Lower lobe of right lung (tissue), 2 donors: Measurements from ENCODE around the gene BGLAP. TPM values are rescaled to one million over a fixed set of nuclear protein-coding genes. Genes with fewer than 3 reads are reported as not detected.

ENCODE experiments used
- ATAC-seq, 2 donors: fragments of 200-7000 bp; cut with Tn5 transposase; one replicate each; pipeline ENCODE4 v1.9.1; 2020 to 2022; ENCODE audit warnings: mild to moderate bottlenecking in 2 of 2, moderate library complexity in 2 of 2
- DNase-seq: peaks from one replicate; pipeline ENCODE4 v3.0.0-alpha.2; 2020
- H3K27ac ChIP-seq: fragments of 200-600 bp; one replicate; pipeline ENCODE4 v1.8.0; 2022
- H3K27me3 ChIP-seq: fragments of 200-600 bp; one replicate; pipeline ENCODE4 v1.8.0; 2022; ENCODE audit warnings: low read depth
- H3K36me3 ChIP-seq: fragments of 200-600 bp; one replicate; pipeline ENCODE4 v1.8.0; 2022; ENCODE audit warnings: mild to moderate bottlenecking
- H3K4me1 ChIP-seq: fragments of 200-600 bp; one replicate; pipeline ENCODE4 v1.8.0; 2022
- H3K4me3 ChIP-seq: fragments of 200-600 bp; one replicate; pipeline ENCODE4 v1.8.0; 2022; ENCODE audit warnings: mild to moderate bottlenecking
- H3K9me3 ChIP-seq: fragments of 200-600 bp; one replicate; pipeline ENCODE4 v1.8.0; 2022
- CTCF ChIP-seq: fragments of 200-600 bp; IDR thresholded peaks from one replicate; pipeline ENCODE4 v1.8.0; 2022; ENCODE audit warnings: antibody characterized with exemption, mild to moderate bottlenecking
- intact Hi-C: fragments of 100-400 bp; cut with DNase I; formaldehyde crosslinking; loops from one replicate; pipeline ENCODE4 v1.11.0; 2022
- total RNA-seq: library from RNA; stranded (reverse); fragmentation: NEBNext Ultra II Directional; extraction: Animal tissue kit (Norgen Biotek cat#: 25700); gene quantifications from one replicate; pipeline ENCODE4 v1.2.1, GENCODE V29; 2021
- donor health status: DM: no; HTN: yes; CAD: no; lungs with severe emphysema.

Gene BGLAP
- total RNA-seq, 1 donor from 2014 or later = 4.8 TPM

GRCh38 chr1:156244126-156244525 lies 2.1 kb downstream of the BGLAP start:
- Histone ChIP-seq H3K9me3 (no peaks in the 10 kb centered on the region), H3K27ac (no peak overlapping the region), H3K27me3 (peaks cover 11% of the 10 kb centered on the region), H3K4me3 (no peak overlapping the region), H3K4me1 (peaks cover 27% of the 10 kb centered on the region), H3K36me3 (peaks cover 20% of the 10 kb centered on the region)
- no peak for TF ChIP-seq CTCF
- DNase-seq (no peak), ATAC-seq (no peak)
- intact Hi-C loops = no loop called here

- Histone ChIP-seq H3K4me1 (peaks cover 27% of the 10 kb centered on the region), H3K9me3 (no peaks in the 10 kb centered on the region), H3K36me3 (peaks cover 20% of the 10 kb centered on the region), H3K27me3 (peaks cover 11% of the 10 kb centered on the region), H3K4me3 (no peak overlapping the region), H3K27ac (no peak overlapping the region)
- no peak for ATAC-seq
- no peak for DNase-seq
- intact Hi-C loops = no loop called here
- TF ChIP-seq CTCF = no peak
Measured at GRCh38 chr1:156244712-156245111, 2.7 kb downstream of the BGLAP start.

- peaks cover 11% of the 10 kb centered on the region for H3K27me3 ChIP-seq
- intact Hi-C loops = no loop called here
- no peak overlapping the region for H3K27ac ChIP-seq
- peak; percentile 31 to 44 for ATAC-seq
- H3K4me3 ChIP-seq = peak overlapping the region; percentile 48
- peaks cover 27% of the 10 kb centered on the region for H3K4me1 ChIP-seq
- no peak for TF ChIP-seq CTCF
- H3K9me3 ChIP-seq = no peaks in the 10 kb centered on the region
- H3K36me3 ChIP-seq = peaks cover 21% of the 10 kb centered on the region
- peak; percentile 59 for DNase-seq
Measured at GRCh38 chr1:156245451-156246232, 3.7 kb downstream of the BGLAP start.

GRCh38 chr1:156246241-156246780 lies 4.3 kb downstream of the BGLAP start:
- DNase-seq = no peak
- intact Hi-C loops = no loop called here
- ATAC-seq = no peak
- TF ChIP-seq CTCF = no peak
- no peak overlapping the region for H3K27ac ChIP-seq
- H3K9me3 ChIP-seq = no peaks in the 10 kb centered on the region
- peak overlapping the region; percentile 48 for H3K4me3 ChIP-seq
- H3K36me3 ChIP-seq = peaks cover 23% of the 10 kb centered on the region
- peaks cover 11% of the 10 kb centered on the region for H3K27me3 ChIP-seq
- peaks cover 27% of the 10 kb centered on the region for H3K4me1 ChIP-seq

- no peak overlapping the region for H3K27ac ChIP-seq
- TF ChIP-seq CTCF = no peak
- intact Hi-C loops = no loop called here
- H3K36me3 ChIP-seq = peaks cover 29% of the 10 kb centered on the region
- peaks cover 11% of the 10 kb centered on the region for H3K27me3 ChIP-seq
- no peaks in the 10 kb centered on the region for H3K9me3 ChIP-seq
- H3K4me1 ChIP-seq = peaks cover 27% of the 10 kb centered on the region
- no peak for DNase-seq
- ATAC-seq = peak; percentile 56 to 60
- no peak overlapping the region for H3K4me3 ChIP-seq
Measured at GRCh38 chr1:156246781-156247459, 4.9 kb downstream of the BGLAP start.
